GM12892 (cell line): ENCODE results near the gene FOXL1.

Source experiments
- POLR2A ChIP-seq: IDR thresholded peaks from 2 replicates; pipeline ENCODE4 v1.6.1; 2011; ENCODE audit warnings: low read depth, low read length, control low read depth
- POLR2AphosphoS5 ChIP-seq: IDR thresholded peaks from 2 replicates; pipeline ENCODE4 v1.6.1; 2011; ENCODE audit warnings: low read depth, low read length, control low read depth
- TAF1 ChIP-seq: IDR thresholded peaks from 2 replicates; pipeline ENCODE4 v1.6.1; 2011; ENCODE audit warnings: low read depth, mild to moderate bottlenecking, control low read depth, low read length, borderline replicate concordance

- TF ChIP-seq POLR2A, result no peak
- no peak for TF ChIP-seq POLR2AphosphoS5
- TF ChIP-seq TAF1, result no peak
These were observed 46.5 kb upstream of the FOXL1 start for GRCh38 chr16:86531641-86532525.
